Cardiac ventricle fibroblast (primary cell): ENCODE results near the gene CHRNB1. TPM values are rescaled to one million over a fixed set of nuclear protein-coding genes. Genes with fewer than 3 reads are reported as not detected.

Experiments used
- total RNA-seq: library from RNA; depleted of rRNA; stranded (reverse); fragments of >200 nt; gene quantifications from 2 replicates; pipeline ENCODE4 v1.2.3, GENCODE V29; 2015

The CHRNB1 gene, protein sequence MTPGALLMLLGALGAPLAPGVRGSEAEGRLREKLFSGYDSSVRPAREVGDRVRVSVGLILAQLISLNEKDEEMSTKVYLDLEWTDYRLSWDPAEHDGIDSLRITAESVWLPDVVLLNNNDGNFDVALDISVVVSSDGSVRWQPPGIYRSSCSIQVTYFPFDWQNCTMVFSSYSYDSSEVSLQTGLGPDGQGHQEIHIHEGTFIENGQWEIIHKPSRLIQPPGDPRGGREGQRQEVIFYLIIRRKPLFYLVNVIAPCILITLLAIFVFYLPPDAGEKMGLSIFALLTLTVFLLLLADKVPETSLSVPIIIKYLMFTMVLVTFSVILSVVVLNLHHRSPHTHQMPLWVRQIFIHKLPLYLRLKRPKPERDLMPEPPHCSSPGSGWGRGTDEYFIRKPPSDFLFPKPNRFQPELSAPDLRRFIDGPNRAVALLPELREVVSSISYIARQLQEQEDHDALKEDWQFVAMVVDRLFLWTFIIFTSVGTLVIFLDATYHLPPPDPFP
- total RNA-seq: 2.5 and 4.8 TPM in 2 replicates

DNA sequence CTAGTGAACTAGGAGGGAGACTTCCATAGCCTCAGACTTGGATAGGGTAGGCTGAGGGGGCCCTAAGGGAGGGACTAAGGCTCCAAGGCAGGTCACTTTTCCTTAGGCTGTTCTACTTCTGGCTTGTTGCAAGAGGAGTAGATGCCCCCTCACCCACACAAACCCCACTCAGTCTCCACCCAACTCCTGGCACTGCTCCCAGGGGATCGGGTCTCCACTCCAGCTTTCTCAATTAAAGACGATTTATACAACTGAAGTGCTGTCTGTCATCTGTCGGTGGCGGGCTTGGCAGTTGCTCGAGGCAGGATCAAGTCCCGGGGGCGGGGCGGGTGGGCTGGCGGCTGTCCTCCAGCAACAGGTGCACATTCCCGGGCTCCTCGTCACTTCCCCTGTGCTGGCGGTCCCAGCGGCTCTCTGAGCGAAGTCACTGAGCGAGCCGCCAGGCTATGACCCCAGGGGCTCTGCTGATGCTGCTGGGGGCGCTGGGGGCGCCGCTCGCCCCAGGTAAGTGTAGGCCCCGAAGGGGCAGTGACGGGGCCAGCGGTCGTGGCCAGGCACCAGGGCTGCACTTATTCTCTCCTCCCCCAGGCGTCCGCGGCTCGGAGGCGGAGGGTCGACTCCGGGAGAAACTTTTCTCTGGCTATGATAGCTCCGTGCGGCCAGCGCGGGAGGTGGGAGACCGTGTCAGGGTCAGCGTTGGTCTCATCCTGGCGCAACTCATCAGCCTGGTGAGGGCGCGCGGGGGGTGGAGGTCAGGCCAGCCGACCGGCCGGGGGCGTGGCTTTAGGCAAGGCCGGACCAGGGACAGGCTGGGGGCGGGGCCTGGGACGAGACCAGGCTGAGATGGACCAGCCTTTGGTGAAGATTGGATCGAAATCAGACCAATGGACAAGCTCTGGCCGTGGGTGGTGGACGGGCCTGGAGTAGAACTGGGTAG, at the start of gene CHRNB1:
Gene CHRNB1, plus strand, starts transcription at position 380 of the 937 bp plus-strand sequence. Its CDS starts 67 bp downstream, at position 447.

DNA sequence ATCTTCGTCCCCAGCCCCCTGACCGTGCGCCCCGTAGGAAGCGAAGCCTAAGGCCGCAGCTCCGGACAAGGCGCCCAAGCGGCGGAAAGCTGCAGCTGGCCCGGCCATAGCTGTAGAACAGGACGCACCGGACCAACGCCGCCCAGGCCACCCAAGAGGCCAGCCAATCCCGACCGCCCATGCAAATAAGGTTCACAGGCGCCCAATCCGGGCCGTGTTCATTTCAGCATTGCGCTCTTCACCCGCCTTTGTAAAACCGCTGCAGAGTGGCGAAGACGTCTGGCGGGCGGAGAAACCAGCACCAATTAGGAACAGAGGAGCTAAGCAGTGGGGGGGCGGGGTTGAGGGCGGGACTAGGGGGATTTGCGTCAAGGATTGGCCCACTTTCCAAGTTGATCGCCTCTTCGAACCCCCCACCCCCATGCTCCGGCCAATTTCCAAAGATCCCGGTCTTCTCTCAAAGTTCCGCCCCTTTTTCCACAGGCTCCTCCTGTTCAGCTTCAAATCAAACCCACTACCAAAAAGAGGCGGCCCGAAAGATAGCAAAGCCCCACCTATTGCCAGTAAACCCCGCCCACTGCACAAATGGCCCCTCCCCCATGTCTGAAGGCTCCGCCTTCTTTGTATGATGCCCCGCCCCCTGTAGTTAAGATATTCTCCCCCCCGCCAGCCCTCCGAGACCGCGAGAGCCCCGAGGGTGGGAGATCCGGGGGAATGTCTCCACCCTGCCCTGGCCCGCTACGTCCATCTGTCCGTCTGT, 40.7 kb upstream of the CHRNB1 start, which contains the start of gene TMEM256:
Gene TMEM256, minus strand, starts transcription at position 121 of the 760 bp plus-strand sequence. Its CDS starts 13 bp downstream, at position 108.

DNA sequence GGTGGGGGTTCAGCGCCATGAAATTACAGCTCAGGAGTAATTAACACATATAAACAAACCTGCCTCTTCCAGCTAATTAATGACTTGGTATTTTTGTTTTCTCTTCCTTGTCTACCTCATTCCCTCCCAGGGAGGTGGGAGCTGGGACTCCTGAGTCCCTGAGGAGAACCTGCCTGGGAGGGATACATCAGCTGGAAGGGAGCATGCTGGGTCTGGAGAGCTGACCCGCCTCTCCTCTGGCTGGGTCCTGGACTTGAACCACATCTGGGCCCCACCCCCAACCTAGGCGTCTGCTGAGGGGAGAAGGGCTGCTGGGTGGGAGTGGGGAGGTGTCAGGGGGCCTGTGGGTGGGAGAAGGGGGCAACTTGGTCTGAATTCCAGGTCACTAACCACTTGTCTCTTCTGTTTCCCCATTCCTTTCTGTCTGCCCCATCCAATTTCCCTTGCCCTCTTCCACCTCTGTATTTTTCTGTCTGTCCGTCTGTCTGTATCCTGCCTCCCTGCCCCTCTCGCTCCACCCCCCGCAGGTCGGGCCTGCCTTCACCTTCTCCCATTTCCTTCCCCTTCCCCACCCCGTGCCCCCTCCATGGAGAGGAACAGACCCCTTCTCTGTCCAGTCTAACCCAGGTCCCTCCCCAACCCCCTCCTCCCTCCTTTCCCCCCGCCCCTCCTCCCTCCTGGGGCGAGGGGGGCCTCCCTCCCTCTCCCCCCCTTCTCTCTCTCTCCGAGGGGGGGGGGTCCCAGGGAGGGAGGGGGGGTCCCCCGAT, 37.2 kb upstream of the CHRNB1 start, which contains the start of gene NLGN2:
Gene NLGN2, plus strand, starts transcription at position 361 of the 767 bp plus-strand sequence. CDS start 411 bp downstream, outside the sequence.

DNA sequence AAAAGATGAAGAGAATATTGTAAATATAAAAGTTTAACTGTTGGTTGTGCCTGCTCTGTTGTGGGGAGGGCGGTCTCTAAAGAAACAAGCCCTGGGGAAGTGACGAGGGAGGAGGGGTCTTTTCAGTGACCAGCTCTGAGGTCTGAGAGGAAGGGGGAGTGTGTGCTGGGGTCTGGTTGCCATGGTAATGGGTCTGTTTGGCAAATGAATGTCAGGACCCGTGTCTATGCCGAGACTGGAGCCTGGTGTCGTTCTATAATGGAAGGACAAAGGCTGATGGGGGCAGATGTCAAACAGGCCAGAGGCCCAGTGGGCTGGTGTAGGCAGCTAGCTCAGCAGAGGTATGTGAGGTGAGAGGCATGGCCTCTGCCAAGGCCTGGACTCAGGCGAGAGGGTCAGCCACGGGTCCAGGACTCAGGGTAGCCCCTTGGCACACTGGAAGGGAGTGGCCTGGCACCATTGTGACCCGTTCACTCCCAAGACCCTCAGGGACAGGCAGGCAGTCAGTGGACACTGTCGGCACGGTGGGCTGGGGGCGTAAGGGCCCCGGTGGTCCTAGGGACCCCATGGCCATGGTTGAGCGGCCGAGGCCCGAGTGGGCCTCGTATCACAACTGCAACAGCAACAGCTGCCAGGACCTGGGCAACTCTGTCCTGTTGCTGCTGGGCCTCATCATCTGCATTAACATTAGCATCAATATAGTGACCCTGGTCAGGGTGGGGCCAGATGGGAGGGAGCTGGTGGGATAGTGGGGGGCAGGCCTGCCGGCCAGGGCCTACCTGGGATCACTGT, 24.8 kb upstream of the CHRNB1 start, which contains the start of gene SPEM1:
Gene SPEM1, plus strand, starts transcription at position 506 of the 792 bp plus-strand sequence. Its CDS starts 61 bp downstream, at position 567.

DNA sequence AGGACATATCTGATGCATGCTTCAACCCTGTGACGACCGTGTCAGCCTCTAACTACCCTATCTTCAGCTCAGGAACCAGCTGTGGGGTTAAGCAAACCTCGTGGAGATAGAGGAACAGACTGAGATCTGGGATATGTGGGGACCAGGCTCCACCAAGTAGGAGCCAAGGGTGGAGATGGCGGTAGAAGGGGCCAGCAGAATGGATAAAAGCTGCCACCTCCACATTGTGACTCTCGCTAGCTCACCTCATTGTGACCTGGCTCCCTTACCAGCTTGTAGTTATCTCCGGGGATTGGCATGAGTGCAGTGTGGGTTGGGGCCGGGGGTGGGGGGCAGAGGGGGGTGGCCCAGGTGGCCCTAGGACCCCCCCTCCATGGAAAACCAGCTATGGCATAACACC, 19.5 kb upstream of the CHRNB1 start, which contains the start of gene SPEM2:
Gene SPEM2, plus strand, starts transcription at position 301 of the 400 bp plus-strand sequence. Its CDS starts 73 bp downstream, at position 374.

DNA sequence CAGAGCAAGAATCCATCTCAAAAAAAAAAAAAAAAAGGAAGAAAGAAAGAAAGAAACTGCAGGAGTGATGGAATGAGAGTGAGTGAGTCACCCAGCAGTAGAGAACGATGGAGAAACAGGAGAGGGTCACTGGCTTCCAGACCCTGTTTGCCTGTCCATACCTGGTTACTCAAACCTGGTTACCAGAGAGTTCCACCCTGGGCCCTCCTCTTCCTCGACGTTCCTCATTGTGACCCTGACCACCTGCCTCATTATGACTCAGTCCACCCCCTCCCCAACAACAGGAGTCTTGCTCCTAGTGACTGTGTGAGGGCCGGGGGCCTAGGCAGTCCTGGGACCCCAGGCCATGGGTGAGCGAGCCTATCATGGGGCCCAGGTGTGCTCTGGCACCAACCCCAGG, 16.3 kb upstream of the CHRNB1 start, which contains the start of gene SPEM3:
Gene SPEM3, plus strand, starts transcription at position 301 of the 400 bp plus-strand sequence. Its CDS starts 46 bp downstream, at position 347.

DNA sequence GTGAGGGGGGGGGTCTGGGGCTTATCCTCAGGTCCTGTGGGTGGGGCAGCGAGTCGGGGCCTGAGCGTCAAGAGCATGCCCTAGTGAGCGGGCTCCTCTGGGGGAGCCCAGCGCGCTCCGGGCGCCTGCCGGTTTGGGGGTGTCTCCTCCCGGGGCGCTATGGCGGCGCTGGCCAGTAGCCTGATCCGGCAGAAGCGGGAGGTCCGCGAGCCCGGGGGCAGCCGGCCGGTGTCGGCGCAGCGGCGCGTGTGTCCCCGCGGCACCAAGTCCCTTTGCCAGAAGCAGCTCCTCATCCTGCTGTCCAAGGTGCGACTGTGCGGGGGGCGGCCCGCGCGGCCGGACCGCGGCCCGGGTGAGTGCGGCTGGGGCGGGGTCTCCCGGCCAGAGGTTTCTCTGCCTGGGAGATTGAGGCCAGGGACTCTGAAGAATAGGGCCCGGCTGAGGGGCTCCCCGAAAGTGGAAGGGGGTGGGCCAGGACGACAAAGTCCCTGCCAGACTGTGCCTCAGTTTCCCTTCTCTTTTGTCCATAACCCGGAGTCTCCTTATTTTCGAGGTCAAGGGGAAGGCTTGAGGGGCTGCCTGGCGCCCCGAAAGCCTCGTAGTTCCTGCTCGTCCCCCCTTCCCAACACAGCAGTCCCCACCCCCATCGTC, 5.3 kb upstream of the CHRNB1 start, which contains the start of gene FGF11:
Gene FGF11, plus strand, starts transcription at position 51 of the 651 bp plus-strand sequence. Its CDS starts 109 bp downstream, at position 160.

DNA sequence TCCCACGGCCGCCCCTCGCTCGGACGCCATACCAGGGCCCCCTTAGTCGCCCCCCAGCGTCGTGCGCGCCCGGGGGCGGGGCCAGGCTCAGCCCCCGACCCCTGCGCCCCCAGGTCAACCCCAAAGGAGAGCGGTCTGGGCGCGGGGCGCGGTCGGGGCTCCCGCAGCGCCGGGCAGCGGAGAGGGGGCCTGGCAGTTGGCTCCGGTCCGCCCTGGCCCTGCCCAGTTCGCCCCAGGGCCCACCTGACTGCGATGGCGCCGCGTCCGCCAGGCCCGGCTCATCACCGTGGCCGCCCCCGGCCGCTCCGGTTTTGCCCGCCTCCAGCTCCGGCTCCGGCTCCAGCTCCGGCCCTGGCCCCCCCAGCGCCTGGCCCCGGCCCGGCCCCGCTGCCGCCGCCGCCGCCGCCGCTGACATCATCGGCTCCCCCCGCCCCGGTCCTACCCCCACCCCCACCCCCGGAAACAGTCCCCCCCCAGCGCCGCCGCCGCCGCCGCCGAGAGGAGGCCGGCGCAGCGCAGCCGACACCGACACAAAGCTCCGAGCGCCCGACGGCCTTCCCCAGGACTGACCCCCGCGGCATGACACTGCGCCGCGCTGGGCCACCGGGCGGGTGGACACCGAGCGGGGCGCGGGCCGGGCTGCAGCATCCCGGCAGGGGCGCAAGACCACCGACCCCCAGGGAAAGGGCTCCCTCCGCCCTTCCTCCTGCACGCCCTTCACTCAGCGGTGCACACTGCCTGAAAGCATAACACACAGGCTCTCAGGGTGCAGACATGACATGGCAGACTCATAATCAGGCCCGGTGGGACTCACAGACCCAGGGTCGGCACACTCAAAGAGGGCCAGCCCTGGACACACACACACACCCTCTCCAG, 34.6 kb downstream of the CHRNB1 start, which contains the start of gene ZBTB4:
Gene ZBTB4, minus strand, starts transcription at position 419 of the 876 bp plus-strand sequence. CDS start 12,830 bp downstream, outside the sequence.

DNA sequence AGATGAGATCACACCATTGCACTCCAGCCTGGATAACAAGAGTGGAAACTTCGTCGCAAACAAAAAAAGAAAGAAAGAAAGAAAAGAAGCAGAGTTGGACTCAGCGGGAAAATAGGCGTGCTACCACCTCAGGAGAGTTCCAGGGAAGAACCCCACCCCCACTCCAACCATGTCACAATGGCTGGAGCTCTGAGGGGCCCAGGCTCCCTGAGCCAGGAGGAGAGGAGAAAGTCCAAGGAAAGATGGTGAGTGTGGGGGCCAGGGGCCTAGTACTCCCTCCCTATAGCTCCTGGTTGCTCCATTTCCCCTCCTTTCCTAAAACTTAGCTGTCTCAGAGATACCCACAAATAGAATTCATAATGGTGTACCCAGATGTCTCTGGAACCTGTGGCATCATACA, 36.4 kb downstream of the CHRNB1 start, which contains the start of gene SLC35G6:
Gene SLC35G6, plus strand, starts transcription at position 172 of the 400 bp plus-strand sequence. Its CDS starts 71 bp downstream, at position 243.

DNA sequence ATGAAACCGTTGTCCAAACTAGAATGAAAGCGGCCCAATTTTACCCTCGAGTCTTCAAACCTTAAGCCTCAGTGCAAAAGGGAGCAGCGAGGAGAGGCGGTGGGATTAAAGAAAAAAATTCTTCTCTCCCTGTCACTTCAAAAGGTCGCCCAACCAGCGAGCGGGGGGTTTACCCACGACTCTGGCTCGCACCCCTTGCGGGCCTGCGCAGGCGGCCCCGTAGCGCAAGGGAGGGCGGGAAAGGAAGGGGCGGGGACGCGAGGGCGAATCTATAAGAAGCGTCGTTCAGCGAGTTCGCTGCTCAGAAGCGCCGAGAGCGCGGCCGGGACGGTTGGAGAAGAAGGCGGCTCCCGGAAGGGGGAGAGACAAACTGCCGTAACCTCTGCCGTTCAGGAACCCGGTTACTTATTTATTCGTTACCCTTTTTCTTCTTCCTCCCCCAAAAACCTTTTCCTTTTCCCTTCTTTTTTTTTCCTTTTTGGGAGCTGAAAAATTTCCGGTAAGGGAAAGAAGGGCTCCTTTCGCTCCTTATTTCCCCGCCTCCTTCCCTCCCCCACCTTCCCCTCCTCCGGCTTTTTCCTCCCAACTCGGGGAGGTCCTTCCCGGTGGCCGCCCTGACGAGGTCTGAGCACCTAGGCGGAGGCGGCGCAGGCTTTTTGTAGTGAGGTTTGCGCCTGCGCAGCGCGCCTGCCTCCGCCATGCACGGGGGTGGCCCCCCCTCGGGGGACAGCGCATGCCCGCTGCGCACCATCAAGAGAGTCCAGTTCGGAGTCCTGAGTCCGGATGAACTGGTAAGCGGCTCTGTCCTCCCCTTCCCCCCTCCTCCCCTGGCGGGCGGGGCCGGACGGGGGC, 39.4 kb downstream of the CHRNB1 start, which contains the start of gene POLR2A:
Gene POLR2A, plus strand, starts transcription at position 300 of the 852 bp plus-strand sequence.

Other genes with a start within 250 kb of the CHRNB1 start
- 17.7 and 21.6 TPM in 2 replicates for gene DLG4, start 225.2 kb upstream of the CHRNB1 start, total RNA-seq
- gene ACADVL, start 225.1 kb upstream of the CHRNB1 start, total RNA-seq: 281 and 473 TPM in 2 replicates
- 31.5 and 44.1 TPM in 2 replicates for gene DVL2, start 210.5 kb upstream of the CHRNB1 start, total RNA-seq
- gene PHF23, start 205.6 kb upstream of the CHRNB1 start, total RNA-seq: 38.6 and 48.0 TPM in 2 replicates
- 318 and 677 TPM in 2 replicates for gene GABARAP, start 202.6 kb upstream of the CHRNB1 start, total RNA-seq
- 78.3 and 99.5 TPM in 2 replicates for gene CTDNEP1, start 193.3 kb upstream of the CHRNB1 start, total RNA-seq
- 30.1 and 41.1 TPM in 2 replicates for gene ELP5, start 192.8 kb upstream of the CHRNB1 start, total RNA-seq
- gene CLDN7, start 182.6 kb upstream of the CHRNB1 start, total RNA-seq: 2.0 TPM in 1 of 2 replicates, not detected in the other
- 0.05 TPM in 1 of 2 replicates, not detected in the other for gene SLC2A4, start 163.3 kb upstream of the CHRNB1 start, total RNA-seq
- 0.06 TPM in 1 of 2 replicates, not detected in the other for gene YBX2, start 150.4 kb upstream of the CHRNB1 start, total RNA-seq
- gene EIF5A, start 137.4 kb upstream of the CHRNB1 start, total RNA-seq: 259 and 332 TPM in 2 replicates
- gene GPS2, start 129.7 kb upstream of the CHRNB1 start, total RNA-seq: 29.9 and 34.0 TPM in 2 replicates
- 6.4 and 12.7 TPM in 2 replicates for gene NEURL4, start 115.7 kb upstream of the CHRNB1 start, total RNA-seq
- gene ACAP1, start 108.5 kb upstream of the CHRNB1 start, total RNA-seq: 0.73 TPM in 1 of 2 replicates, not detected in the other
- 11.9 and 14.6 TPM in 2 replicates for gene KCTD11, start 92.9 kb upstream of the CHRNB1 start, total RNA-seq
- not detected in 2 replicates for gene TMEM95, start 89.9 kb upstream of the CHRNB1 start, total RNA-seq
- gene TNK1, start 64.0 kb upstream of the CHRNB1 start, total RNA-seq: 0.05 TPM in 1 of 2 replicates, not detected in the other
- 48.7 and 57.0 TPM in 2 replicates for gene PLSCR3, start 50.5 kb upstream of the CHRNB1 start, total RNA-seq
- gene TMEM256, start 41.0 kb upstream of the CHRNB1 start, total RNA-seq: 42.9 and 68.5 TPM in 2 replicates
- gene NLGN2, start 37.2 kb upstream of the CHRNB1 start, total RNA-seq: 20.6 and 23.5 TPM in 2 replicates
- gene SPEM1, start 24.7 kb upstream of the CHRNB1 start, total RNA-seq: not detected in 2 replicates
- gene SPEM2, start 19.4 kb upstream of the CHRNB1 start, total RNA-seq: not detected in 2 replicates
- gene SPEM3, start 16.2 kb upstream of the CHRNB1 start, total RNA-seq: not detected in 2 replicates
- gene TMEM102, start 9.6 kb upstream of the CHRNB1 start, total RNA-seq: 0.62 and 2.1 TPM in 2 replicates
- 1.1 and 1.2 TPM in 2 replicates for gene FGF11, start 5.5 kb upstream of the CHRNB1 start, total RNA-seq
- gene ZBTB4, start 34.6 kb downstream of the CHRNB1 start, total RNA-seq: 25.5 and 32.9 TPM in 2 replicates
- gene SLC35G6, start 36.4 kb downstream of the CHRNB1 start, total RNA-seq: not detected in 2 replicates
- 67.3 and 74.0 TPM in 2 replicates for gene POLR2A, start 39.3 kb downstream of the CHRNB1 start, total RNA-seq
- gene TNFSF12, start 104.0 kb downstream of the CHRNB1 start, total RNA-seq: 14.6 and 15.0 TPM in 2 replicates
- gene TNFSF13, start 113.7 kb downstream of the CHRNB1 start, total RNA-seq: 3.2 and 8.0 TPM in 2 replicates
- gene SENP3, start 116.9 kb downstream of the CHRNB1 start, total RNA-seq: 30.5 and 32.1 TPM in 2 replicates
- 25.7 and 31.7 TPM in 2 replicates for gene CD68, start 134.6 kb downstream of the CHRNB1 start, total RNA-seq
- gene MPDU1, start 138.8 kb downstream of the CHRNB1 start, total RNA-seq: 62.5 and 77.8 TPM in 2 replicates
- 0.20 and 0.25 TPM in 2 replicates for gene SOX15, start 145.0 kb downstream of the CHRNB1 start, total RNA-seq
- gene FXR2, start 169.8 kb downstream of the CHRNB1 start, total RNA-seq: 20.4 and 24.7 TPM in 2 replicates
- 131 and 141 TPM in 2 replicates for gene SAT2, start 182.8 kb downstream of the CHRNB1 start, total RNA-seq
- 0.81 and 0.83 TPM in 2 replicates for gene SHBG, start 185.1 kb downstream of the CHRNB1 start, total RNA-seq
- 0.10 and 0.12 TPM in 2 replicates for gene ATP1B2, start 205.9 kb downstream of the CHRNB1 start, total RNA-seq
- gene TP53, start 242.4 kb downstream of the CHRNB1 start, total RNA-seq: 33.1 and 47.9 TPM in 2 replicates
- gene WRAP53, start 243.4 kb downstream of the CHRNB1 start, total RNA-seq: 4.1 and 4.9 TPM in 2 replicates